Omental fat pad (tissue), 4 donors: ENCODE measurements around the gene SLC12A9. TPM values are rescaled to one million over a fixed set of nuclear protein-coding genes. Genes with fewer than 3 reads are reported as not detected.

Source experiments
- ATAC-seq: fragments of 150-250 bp; one replicate; pipeline ENCODE4 v1.9.1; 2016; ENCODE audit warnings: mild to moderate bottlenecking, moderate library complexity; ENCODE audit not compliant: low FRiP score
- DNase-seq: peaks from one replicate; pipeline ENCODE4 v3.0.0-alpha.2; 2019; ENCODE audit warnings: low spot score
- CTCF ChIP-seq, 3 donors: fragments of 450-650 bp; IDR thresholded peaks; one replicate each; pipeline ENCODE4 v1.5.1; 2016 to 2017; ENCODE audit warnings: antibody characterized with exemption in 3 of 3, mild to moderate bottlenecking in 3 of 3, moderate library complexity in 2 of 3
- total RNA-seq, 4 donors: library from RNA; depleted of rRNA; stranded (reverse); fragments of >200 nt; gene quantifications; one replicate each; pipeline ENCODE4 v1.1.0, GENCODE V29; 2016

Gene SLC12A9
- total RNA-seq, 4 donors from 2014 or later, result 9.6 to 29.0 (median 13.3) TPM

GRCh38 chr7:100873599-100874299 lies 21.2 kb downstream of the SLC12A9 start:
- TF ChIP-seq CTCF (IDR thresholded peaks at IDR 0.05), result no peak
- no peak for ATAC-seq

GRCh38 chr7:100874300-100874576 lies 21.7 kb downstream of the SLC12A9 start:
- DNase-seq, result no peak
- no peak for ATAC-seq
- no peak for TF ChIP-seq CTCF (IDR thresholded peaks at IDR 0.05)

More at GRCh38 chr7:100873599-100874299, 21.2 kb downstream of the SLC12A9 start:
- DNase-seq, result no peak

- TF ChIP-seq CTCF (IDR thresholded peaks at IDR 0.05), result peak in 2 of 3 donors; percentile 45 to 53
- ATAC-seq (peak; percentile 93), DNase-seq (peak; percentile 95)
Observed at GRCh38 chr7:100874577-100875355, 22.3 kb downstream of the SLC12A9 start, which contains the start of gene SRRT. SRRT (plus strand) TSS chr7:100875103; CDS start chr7:100875591, 488 bp downstream.

- no peak for TF ChIP-seq CTCF (IDR thresholded peaks at IDR 0.05)
- peak; percentile 4 for ATAC-seq
- no peak for DNase-seq
Observed at GRCh38 chr7:100875356-100875751, 22.8 kb downstream of the SLC12A9 start.

GRCh38 chr7:100878013-100878412 lies 25.5 kb downstream of the SLC12A9 start:
- no peak for ATAC-seq
- no peak for TF ChIP-seq CTCF (IDR thresholded peaks at IDR 0.05)
- DNase-seq, result no peak

GRCh38 chr7:100878685-100879084 lies 26.2 kb downstream of the SLC12A9 start:
- DNase-seq (no peak), ATAC-seq (no peak)
- TF ChIP-seq CTCF (IDR thresholded peaks at IDR 0.05), result no peak
